GM23248 (cell line): ENCODE measurements around the gene GLRX2. TPM values are rescaled to one million over a fixed set of nuclear protein-coding genes. Genes with fewer than 3 reads are reported as not detected.

Experiments used
- DNase-seq: peaks from one replicate; pipeline ENCODE4 v3.0.0-alpha.2; 2015
- H2AFZ ChIP-seq: fragments of 200-600 bp; sonication (generic); 2 replicates; pipeline ENCODE4 v1.6.1; 2016; ENCODE audit warnings: antibody characterized with exemption
- H3F3A ChIP-seq: fragments of 200-600 bp; sonication (generic); 2 replicates; pipeline ENCODE4 v1.6.1; 2016; ENCODE audit warnings: mild to moderate bottlenecking, antibody characterized with exemption, mixed run types; ENCODE audit not compliant: insufficient read depth
- H3K27ac ChIP-seq: fragments of 200-600 bp; sonication (generic); 2 replicates; pipeline ENCODE4 v1.5.1; 2016; ENCODE audit warnings: mild to moderate bottlenecking
- H3K27me3 ChIP-seq: fragments of 200-600 bp; sonication (generic); replicated peaks from 2 replicates; pipeline ENCODE4 v1.6.1; 2016; ENCODE audit warnings: mild to moderate bottlenecking; ENCODE audit not compliant: insufficient read depth
- H3K36me3 ChIP-seq: fragments of 200-600 bp; sonication (generic); 2 replicates; pipeline ENCODE4 v1.6.1; 2016; ENCODE audit warnings: low read depth, mild to moderate bottlenecking
- H3K4me1 ChIP-seq: fragments of 200-600 bp; sonication (generic); 2 replicates; pipeline ENCODE4 v1.6.1; 2016; ENCODE audit warnings: mild to moderate bottlenecking; ENCODE audit not compliant: insufficient read depth
- H3K4me2 ChIP-seq: fragments of 200-600 bp; sonication (generic); one replicate; pipeline ENCODE4 v1.6.1; 2016; ENCODE audit warnings: mild to moderate bottlenecking; ENCODE audit not compliant: unreplicated experiment
- H3K4me3 ChIP-seq: fragments of 200-600 bp; sonication (generic); 2 replicates; pipeline ENCODE4 v1.5.1; 2016; ENCODE audit warnings: mild to moderate bottlenecking
- H3K79me2 ChIP-seq: fragments of 200-600 bp; sonication (generic); 2 replicates; pipeline ENCODE4 v1.6.1; 2016; ENCODE audit warnings: mild to moderate bottlenecking; ENCODE audit not compliant: insufficient read depth
- H3K9ac ChIP-seq: fragments of 200-600 bp; sonication (generic); 2 replicates; pipeline ENCODE4 v1.6.1; 2016; ENCODE audit warnings: mild to moderate bottlenecking
- H3K9me2 ChIP-seq: fragments of 200-600 bp; sonication (generic); 2 replicates; pipeline ENCODE4 v1.6.1; 2016; ENCODE audit warnings: mixed run types, mild to moderate bottlenecking, moderate library complexity; ENCODE audit not compliant: insufficient read depth
- H3K9me3 ChIP-seq: fragments of 200-600 bp; sonication (generic); one replicate; pipeline ENCODE4 v1.6.1; 2017; ENCODE audit warnings: low read depth
- H4K20me1 ChIP-seq: fragments of 200-600 bp; sonication (generic); 2 replicates; pipeline ENCODE4 v1.6.0; 2016; ENCODE audit not compliant: insufficient read depth
- EZH2 ChIP-seq: fragments of 200-600 bp; sonication (generic); IDR thresholded peaks from 2 replicates; pipeline ENCODE4 v1.6.1; 2018; ENCODE audit warnings: antibody characterized with exemption, mild to moderate bottlenecking; ENCODE audit not compliant: insufficient read depth, poor library complexity, severe bottlenecking
- EZH2phosphoT487 ChIP-seq: fragments of 200-600 bp; sonication (generic); IDR thresholded peaks from 2 replicates; pipeline ENCODE4 v1.6.1; 2018; ENCODE audit warnings: antibody characterized with exemption, moderate library complexity, mild to moderate bottlenecking, low read depth; ENCODE audit not compliant: insufficient read depth
- WGBS, 2 experiments: methylation state at CpG; one replicate each; pipeline ENCODE4 v1.1.6; 2015 to 2017; ENCODE audit warnings: low lambda C conversion rate in 2 of 2, low coverage in 1 of 2; ENCODE audit errors: missing lambda C conversion rate in 2 of 2; 5-methylcytosine and 5-hydroxymethylcytosine counted together
- in situ Hi-C: fragments of 300-500 bp; cut with MboI; formaldehyde crosslinking; loops from 2 replicates; pipeline ENCODE4 v1.15.0; 2020
- polyA plus RNA-seq: library from polyadenylated mRNA; unstranded; fragments of >200 nt; fragmentation: Nextera tagmentation; extraction: Ambion mirVana; gene quantifications from 2 replicates; pipeline ENCODE4 v1.2.1, GENCODE V29; 2016
- total RNA-seq: library from RNA; depleted of rRNA; stranded (reverse); fragments of >200 nt; shearing (Covaris generic); gene quantifications from 2 replicates; pipeline ENCODE4 v1.2.3, GENCODE V29; 2014

GLRX2 gene
- total and polyA plus RNA-seq, 2 experiments from 2014 or later = 10.7 to 57.5 TPM

DNA sequence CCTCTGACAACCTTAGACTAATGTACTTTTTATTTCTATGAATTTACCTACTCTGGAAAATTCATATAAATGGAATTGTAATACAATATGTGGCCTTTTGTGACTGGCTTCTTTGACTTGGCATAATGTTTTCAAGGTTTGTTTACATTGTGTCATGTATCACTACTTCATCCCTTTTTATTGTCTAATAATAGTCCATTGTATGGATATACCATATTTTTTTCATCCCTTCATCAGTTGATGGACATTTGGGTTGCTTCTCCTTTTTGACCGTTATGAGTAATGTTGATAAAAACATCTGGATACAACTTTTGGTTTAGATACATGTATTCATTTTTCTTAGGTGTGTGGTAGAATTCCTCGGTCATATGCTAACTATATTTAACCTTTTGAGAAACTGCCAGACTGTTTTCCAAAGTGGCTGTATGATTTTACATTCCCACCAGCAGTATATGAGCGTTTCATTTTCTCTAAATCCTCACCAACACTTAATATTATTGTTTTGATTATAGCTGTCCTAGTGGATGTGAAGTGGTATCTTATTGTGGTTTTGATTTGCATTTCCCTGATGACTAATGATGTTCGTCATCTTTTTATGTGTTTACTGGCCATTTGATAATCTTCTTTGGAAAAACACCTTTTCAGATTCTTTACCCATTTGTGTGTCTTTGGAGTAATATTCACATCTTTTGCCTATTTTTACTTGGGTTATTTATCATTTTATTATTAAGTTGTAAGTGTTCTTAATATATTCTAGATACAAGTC lies 42.3 kb downstream of the GLRX2 start:
- TF ChIP-seq EZH2 = no peak
- TF ChIP-seq EZH2phosphoT487 = no peak
- peaks cover 8% of the 10 kb centered on the region for H4K20me1 ChIP-seq
- WGBS, 2 experiments = 80% methylated on average over 4 of the region's 4 CpGs
- no peak overlapping the region for H3K9ac ChIP-seq
- no peaks in the 10 kb centered on the region for H3K36me3 ChIP-seq
- in situ Hi-C loops = no loop called here
- H3K4me1 ChIP-seq = peaks cover 32% of the 10 kb centered on the region
- H3K27me3 ChIP-seq = no peaks in the 10 kb centered on the region
- no peak overlapping the region for H2AFZ ChIP-seq
- H3K4me3 ChIP-seq = no peak overlapping the region
- no peak overlapping the region for H3K27ac ChIP-seq
- DNase-seq = peak; percentile 26
- H3K9me3 ChIP-seq = no peaks in the 10 kb centered on the region
- no peaks in the 10 kb centered on the region for H3K9me2 ChIP-seq
- H3K79me2 ChIP-seq = peaks cover 88% of the 10 kb centered on the region
- peaks cover 23% of the 10 kb centered on the region for H3F3A ChIP-seq
- no peak overlapping the region for H3K4me2 ChIP-seq

DNA sequence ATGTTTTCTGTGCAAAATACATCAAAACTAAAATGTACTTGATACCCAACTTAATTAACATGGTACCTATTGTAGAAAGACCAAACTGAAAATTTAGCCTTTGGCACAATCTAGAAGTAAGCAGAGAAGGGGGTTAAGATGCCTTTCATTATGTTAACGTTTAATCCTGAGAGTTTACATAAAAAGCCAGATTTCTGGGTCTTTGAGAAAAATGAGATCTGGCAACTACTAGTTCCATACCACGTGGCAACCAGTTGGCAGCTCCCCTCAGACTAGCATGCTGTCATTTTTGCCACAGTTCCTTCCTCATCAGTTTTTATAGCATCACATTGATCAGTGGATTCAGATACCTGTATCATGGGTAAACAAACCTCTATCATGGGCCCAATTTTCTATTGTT lies 44.3 kb downstream of the GLRX2 start:
- Histone ChIP-seq H3F3A (peaks cover 23% of the 10 kb centered on the region), H3K9me3 (no peaks in the 10 kb centered on the region), H3K9ac (peak overlapping the region; percentile 99), H3K4me2 (peak overlapping the region; percentile 96), H3K27ac (peak overlapping the region; percentile 97), H3K79me2 (peaks cover 88% of the 10 kb centered on the region), H3K9me2 (no peaks in the 10 kb centered on the region), H3K4me3 (peak overlapping the region; percentile 91), H4K20me1 (peaks cover 8% of the 10 kb centered on the region), H3K27me3 (no peaks in the 10 kb centered on the region), H2AFZ (peak overlapping the region; percentile 86; the same call in 1 of the 2 replicates), H3K4me1 (peaks cover 42% of the 10 kb centered on the region), H3K36me3 (no peaks in the 10 kb centered on the region)
- DNase-seq = peak; percentile 68
- in situ Hi-C loops = no loop called here
- TF ChIP-seq EZH2 (no peak), EZH2phosphoT487 (no peak)
- 5 to 6% methylated on average over 2 of the region's 2 CpGs for WGBS, 2 experiments

DNA sequence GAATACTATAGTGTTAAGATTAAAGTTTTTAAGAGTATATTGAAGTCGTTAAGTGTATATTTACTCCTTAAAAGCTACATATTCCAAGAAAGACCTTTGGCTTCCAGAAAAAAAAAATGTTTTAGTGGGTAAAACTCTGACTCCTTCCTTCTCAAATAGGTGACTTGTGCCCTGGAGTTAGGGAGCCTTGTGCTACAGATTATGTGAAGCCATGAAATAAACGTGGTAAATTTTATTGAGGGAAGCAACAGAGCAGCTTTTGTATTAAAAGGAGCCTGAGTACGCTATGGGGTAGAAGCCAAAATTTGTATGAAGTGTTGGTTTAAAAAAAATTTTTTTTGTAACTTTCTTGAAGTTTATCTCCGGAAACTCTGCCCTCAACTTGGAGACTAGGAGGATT lies 44.8 kb downstream of the GLRX2 start:
- Histone ChIP-seq H3K9me2 (no peaks in the 10 kb centered on the region), H3K27me3 (no peaks in the 10 kb centered on the region), H3K27ac (peak overlapping the region; percentile 97), H3K9ac (peak overlapping the region; percentile 99), H3K36me3 (no peaks in the 10 kb centered on the region), H3K4me1 (peaks cover 42% of the 10 kb centered on the region), H3K4me2 (peak overlapping the region; percentile 96), H4K20me1 (peaks cover 8% of the 10 kb centered on the region), H2AFZ (peak overlapping the region; percentile 86), H3K9me3 (no peaks in the 10 kb centered on the region), H3K4me3 (peak overlapping the region; percentile 91), H3F3A (peaks cover 23% of the 10 kb centered on the region), H3K79me2 (peaks cover 88% of the 10 kb centered on the region)
- in situ Hi-C loops = no loop called here
- TF ChIP-seq EZH2phosphoT487 (no peak), EZH2 (no peak)
- 14 to 16% methylated on average over 4 of the region's 4 CpGs for WGBS, 2 experiments
- peak; percentile 42 for DNase-seq

DNA sequence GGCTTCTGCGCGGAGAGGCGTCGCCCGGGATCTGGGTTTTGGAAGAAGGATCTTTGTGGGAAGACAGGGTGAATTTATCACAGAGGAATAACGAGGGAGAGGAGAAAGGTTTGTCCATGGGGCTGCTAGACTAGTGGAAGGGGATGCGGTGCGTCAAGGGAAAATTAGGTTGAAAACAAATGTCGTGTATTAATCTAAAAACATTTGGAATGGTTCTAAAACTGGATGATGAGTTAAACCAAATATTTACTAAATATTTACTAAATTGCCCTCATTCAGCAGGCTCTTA lies 45.2 kb downstream of the GLRX2 start:
- peak overlapping the region; percentile 99 for H3K9ac ChIP-seq
- H3K27ac ChIP-seq = peak overlapping the region; percentile 97
- in situ Hi-C loops = no loop called here
- peak overlapping the region; percentile 91 for H3K4me3 ChIP-seq
- H3K9me2 ChIP-seq = no peaks in the 10 kb centered on the region
- 0 to 1% methylated on average over 9 of the region's 9 CpGs for WGBS, 2 experiments
- TF ChIP-seq EZH2phosphoT487 (no peak), EZH2 (no peak)
- peaks cover 88% of the 10 kb centered on the region for H3K79me2 ChIP-seq
- H3F3A ChIP-seq = peaks cover 23% of the 10 kb centered on the region
- peaks cover 8% of the 10 kb centered on the region for H4K20me1 ChIP-seq
- DNase-seq = no peak
- H3K27me3 ChIP-seq = no peaks in the 10 kb centered on the region
- peak overlapping the region; percentile 96 for H3K4me2 ChIP-seq
- no peaks in the 10 kb centered on the region for H3K9me3 ChIP-seq
- H2AFZ ChIP-seq = peak overlapping the region; percentile 86
- H3K4me1 ChIP-seq = peaks cover 42% of the 10 kb centered on the region
- no peaks in the 10 kb centered on the region for H3K36me3 ChIP-seq
